ENCODE results near the gene PARVA.

Gene PARVA

GRCh38 chr11:12434325-12434654 is 56.9 kb downstream of the PARVA start:
- DNase-seq = no peak

GRCh38 chr11:12435264-12435663 is 57.9 kb downstream of the PARVA start:
- no peak for DNase-seq

DNA sequence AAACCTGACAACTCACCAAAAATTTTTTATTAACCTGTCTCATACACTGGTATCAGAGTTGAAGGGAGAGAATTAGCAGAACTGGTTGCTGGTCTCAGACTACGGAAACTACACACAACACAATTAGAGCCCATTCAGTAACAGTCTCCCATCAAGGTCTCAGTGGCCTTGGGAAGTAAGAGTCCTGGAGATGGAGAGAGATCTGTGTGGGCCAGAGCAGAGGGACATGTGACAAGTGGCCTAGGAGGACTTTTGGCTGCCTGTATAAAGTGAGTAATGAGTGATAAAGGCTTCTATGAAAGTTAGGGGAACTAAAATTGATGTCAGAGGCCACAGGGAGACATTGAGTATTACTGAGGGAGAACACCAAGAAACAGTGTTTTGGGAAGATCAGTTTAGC is 58.9 kb downstream of the PARVA start:
- DNase-seq = no peak

DNA sequence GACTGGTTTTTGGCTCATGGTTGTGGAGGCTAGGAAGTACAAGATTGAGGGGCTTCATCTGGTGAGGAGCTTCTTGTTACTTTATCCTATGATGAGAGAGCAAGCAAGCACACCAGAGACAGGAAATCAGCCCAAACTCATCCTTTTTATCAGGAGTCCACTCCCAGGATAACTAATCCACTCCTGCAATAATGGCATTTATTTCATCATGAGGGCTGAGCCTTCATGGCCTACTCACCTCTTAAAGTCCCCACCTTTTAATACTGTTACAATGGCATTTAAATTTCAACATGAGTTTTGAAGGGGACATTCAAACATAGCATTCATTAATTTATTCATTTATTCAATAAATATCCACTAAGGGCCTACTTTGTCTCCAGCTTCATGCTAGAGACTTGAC is 60.9 kb downstream of the PARVA start:
- DNase-seq = no peak

- no peak for DNase-seq
Observed at GRCh38 chr11:12439615-12440014, 62.2 kb downstream of the PARVA start.

DNA sequence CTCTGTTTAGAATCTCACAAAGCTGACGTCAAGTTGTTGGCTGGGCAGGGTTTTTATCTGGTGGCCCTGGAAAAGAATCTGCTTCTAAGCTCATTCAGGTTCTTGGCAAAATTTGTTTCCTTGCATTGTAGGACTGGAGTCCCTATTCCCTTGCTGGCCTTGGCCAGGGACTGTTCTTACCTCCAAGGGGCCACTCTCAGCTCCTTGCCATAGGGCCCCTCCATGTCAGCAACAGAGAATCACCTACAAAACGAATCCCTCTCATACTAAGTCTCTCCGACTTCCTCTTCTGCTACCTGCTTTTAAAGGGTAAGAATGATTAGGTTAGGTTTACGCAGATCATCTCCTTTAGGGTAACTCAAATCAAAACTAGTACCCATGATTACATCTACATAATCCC is 63.2 kb downstream of the PARVA start:
- no peak for DNase-seq

GRCh38 chr11:12441231-12441861 is 64.0 kb downstream of the PARVA start:
- DNase-seq = no peak

DNA sequence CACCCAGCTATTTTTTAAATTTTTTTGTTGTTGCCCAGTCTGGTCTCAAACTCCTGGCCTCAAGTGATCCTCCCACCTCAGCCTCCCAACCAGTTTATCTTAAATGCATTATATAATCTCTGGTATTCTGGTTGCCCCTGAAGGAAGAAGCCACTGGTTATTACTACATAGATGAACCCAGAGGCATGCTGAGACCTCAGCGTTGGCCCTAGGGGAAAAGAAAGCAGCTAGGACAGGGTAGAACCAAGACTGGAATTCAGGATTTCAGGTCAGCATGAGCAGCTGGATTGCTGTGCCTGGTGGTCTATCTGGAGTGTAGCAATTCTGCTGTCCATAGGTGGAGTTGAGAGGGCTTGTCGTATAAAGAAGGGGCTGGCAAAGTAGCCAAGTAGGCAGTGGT is 67.2 kb downstream of the PARVA start:
- no peak for DNase-seq

GRCh38 chr11:12445001-12445400 is 67.6 kb downstream of the PARVA start:
- DNase-seq = no peak

- no peak for DNase-seq
Observed at GRCh38 chr11:12446863-12447262, 69.5 kb downstream of the PARVA start.

- no peak for DNase-seq
Observed at GRCh38 chr11:12448131-12448939, 71.0 kb downstream of the PARVA start.

GRCh38 chr11:12449961-12450715 is 72.8 kb downstream of the PARVA start:
- no peak for DNase-seq

DNA sequence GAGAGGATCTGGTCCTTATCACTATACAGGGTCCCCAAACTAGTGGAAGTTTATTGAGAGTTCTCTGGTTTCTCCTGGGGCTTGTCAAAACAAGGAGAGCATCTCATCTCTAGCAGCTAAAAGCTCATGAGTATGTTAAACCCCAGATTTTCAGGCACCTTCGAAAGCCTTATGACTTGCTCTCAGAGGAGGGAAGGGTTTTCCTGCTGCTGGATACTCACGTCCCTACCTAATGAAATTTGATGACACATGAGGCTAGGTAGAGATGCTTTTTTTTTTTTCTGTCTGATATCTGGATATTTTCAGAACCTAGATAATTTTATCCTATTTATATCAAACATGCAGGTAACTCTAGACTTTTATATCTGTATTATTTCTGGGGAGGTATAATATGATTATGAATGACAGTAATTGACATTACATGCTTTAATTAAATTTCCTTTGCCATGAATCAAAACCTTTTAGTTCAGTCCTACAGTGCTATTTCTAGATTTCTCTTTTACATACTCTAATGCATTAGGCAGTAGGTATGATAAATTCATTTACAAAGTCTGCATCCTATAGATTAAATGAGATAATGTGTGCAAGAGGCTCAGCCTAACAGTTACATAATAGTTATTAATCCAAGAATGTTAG is 73.9 kb downstream of the PARVA start:
- DNase-seq = no peak

DNA sequence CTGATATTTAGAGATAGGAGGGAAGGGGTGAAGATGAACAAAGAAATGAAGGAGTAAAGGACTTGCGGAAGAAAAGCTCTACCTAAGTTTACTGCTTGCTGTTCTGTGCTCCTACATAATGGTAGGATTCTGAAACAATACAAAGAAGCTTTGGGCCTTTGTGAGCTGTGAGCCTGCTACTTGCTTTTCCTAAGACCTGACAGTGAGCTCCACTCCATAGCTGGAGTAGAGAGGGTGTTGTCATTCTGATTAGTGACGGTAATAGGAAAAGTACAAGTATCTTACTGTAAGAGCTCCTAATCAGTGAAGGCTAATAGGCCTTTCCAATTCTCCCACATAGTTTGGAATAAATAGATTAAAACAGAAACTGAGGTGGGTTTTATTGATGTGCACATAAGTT is 75.9 kb downstream of the PARVA start:
- no peak for DNase-seq

DNA sequence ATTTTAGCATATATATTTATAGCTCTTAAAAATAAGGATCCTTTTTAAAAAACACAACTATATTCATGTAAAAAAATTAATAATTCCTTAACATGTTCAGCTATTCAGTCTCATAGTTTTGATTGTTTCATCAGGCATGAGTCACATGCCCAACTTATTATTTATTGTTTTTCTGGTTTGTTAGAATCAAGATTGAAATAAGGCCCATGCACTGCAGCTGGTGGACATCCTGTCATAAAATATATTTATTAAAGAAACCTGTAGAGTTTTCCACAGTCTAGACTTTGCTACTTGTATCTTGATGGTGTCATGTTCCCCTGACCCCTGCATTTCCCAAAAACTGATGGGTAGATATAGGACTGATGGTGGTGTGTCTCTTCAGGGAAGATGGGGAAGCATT is 77.4 kb downstream of the PARVA start:
- DNase-seq = no peak

GRCh38 chr11:12455938-12456337 is 78.6 kb downstream of the PARVA start:
- no peak for DNase-seq

- DNase-seq = no peak
Observed at GRCh38 chr11:12456651-12457579, 79.5 kb downstream of the PARVA start.

GRCh38 chr11:12458042-12458441 is 80.7 kb downstream of the PARVA start:
- no peak for DNase-seq

- no peak for DNase-seq
Observed at GRCh38 chr11:12459374-12459773, 82.0 kb downstream of the PARVA start.

GRCh38 chr11:12459865-12460444 is 82.6 kb downstream of the PARVA start:
- no peak for DNase-seq

GRCh38 chr11:12460466-12460865 is 83.1 kb downstream of the PARVA start:
- DNase-seq = no peak

DNA sequence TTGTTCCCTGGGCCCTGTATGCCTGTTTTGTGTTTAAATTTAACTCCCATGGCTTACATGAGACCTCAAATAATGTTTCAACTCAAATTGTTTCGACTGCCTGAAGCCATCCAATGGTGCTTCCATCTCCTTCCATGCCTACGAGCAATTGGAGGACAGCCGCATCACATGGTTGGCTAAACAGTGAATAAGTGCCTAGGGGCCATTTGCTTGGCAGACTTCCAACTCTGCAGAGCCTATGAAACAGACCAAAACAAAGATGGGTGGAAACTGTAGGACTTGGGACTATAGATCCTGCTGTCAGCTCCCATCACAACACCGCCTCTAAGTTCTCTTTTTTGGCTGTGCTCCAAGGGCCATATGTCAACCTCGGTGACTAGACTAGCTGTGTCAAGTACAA is 84.1 kb downstream of the PARVA start:
- no peak for DNase-seq
